Measurements from ENCODE around the gene PRKAG3. TPM values are rescaled to one million over a fixed set of nuclear protein-coding genes. Genes with fewer than 3 reads are reported as not detected.

Gene PRKAG3
- total and polyA plus RNA-seq, 4 donors: 0.08 TPM; not detected in 3

DNA sequence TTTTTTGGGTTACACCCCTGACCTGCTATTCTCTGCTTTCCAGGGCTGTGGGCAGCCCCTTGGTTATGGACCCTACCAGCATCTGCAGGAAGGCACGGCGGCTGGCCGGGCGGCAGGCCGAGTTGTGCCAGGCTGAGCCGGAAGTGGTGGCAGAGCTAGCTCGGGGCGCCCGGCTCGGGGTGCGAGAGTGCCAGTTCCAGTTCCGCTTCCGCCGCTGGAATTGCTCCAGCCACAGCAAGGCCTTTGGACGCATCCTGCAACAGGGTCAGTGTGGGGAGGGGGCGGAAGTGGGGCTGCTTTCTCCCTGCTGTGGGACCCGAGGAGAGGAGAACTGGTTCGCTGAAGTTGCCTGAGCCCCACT lies 39.4 kb upstream of the PRKAG3 start:
- no peak for DNase-seq (ENCODE audit: low spot score)
- Histone ChIP-seq H3K4me1 (ENCODE audit: control insufficient read depth in 4 of 4, insufficient read depth in 4 of 4, low read length in 3 of 4) (peaks cover 4 to 17% (median 9%) of the 10 kb centered on the region in 4 donors), H3K36me3 (ENCODE audit: control insufficient read depth in 4 of 4, insufficient read depth in 3 of 4, low read depth in 1 of 4, low read length in 3 of 4) (no peaks in the 10 kb centered on the region), H3K27ac (ENCODE audit: low read depth in 1 of 2, low read length in 2 of 2) (no peak overlapping the region), H3K9ac (ENCODE audit: low read depth in 1 of 2, low read length in 2 of 2) (no peak overlapping the region), H3K9me3 (ENCODE audit: control insufficient read depth in 4 of 4, low read length in 3 of 4) (no peaks in the 10 kb centered on the region), H3K4me3 (ENCODE audit: low read depth in 1 of 3, low read length in 3 of 3) (peak overlapping the region in 1 of 3 donors; percentile 10), H3K27me3 (ENCODE audit: control insufficient read depth in 4 of 4, insufficient read depth in 4 of 4, low read length in 3 of 4) (peaks cover 7 to 24% (median 18%) of the 10 kb centered on the region in 4 donors)
- TF ChIP-seq, protein P1, sequence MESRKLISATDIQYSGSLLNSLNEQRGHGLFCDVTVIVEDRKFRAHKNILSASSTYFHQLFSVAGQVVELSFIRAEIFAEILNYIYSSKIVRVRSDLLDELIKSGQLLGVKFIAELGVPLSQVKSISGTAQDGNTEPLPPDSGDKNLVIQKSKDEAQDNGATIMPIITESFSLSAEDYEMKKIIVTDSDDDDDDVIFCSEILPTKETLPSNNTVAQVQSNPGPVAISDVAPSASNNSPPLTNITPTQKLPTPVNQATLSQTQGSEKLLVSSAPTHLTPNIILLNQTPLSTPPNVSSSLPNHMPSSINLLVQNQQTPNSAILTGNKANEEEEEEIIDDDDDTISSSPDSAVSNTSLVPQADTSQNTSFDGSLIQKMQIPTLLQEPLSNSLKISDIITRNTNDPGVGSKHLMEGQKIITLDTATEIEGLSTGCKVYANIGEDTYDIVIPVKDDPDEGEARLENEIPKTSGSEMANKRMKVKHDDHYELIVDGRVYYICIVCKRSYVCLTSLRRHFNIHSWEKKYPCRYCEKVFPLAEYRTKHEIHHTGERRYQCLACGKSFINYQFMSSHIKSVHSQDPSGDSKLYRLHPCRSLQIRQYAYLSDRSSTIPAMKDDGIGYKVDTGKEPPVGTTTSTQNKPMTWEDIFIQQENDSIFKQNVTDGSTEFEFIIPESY (IDR thresholded peaks at IDR 0.05): no peak
- TF ChIP-seq, protein P2, sequence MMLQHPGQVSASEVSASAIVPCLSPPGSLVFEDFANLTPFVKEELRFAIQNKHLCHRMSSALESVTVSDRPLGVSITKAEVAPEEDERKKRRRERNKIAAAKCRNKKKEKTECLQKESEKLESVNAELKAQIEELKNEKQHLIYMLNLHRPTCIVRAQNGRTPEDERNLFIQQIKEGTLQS (IDR thresholded peaks at IDR 0.05): no peak
- no peak for TF ChIP-seq FOXA2 (IDR thresholded peaks at IDR 0.05)
- no peak for TF ChIP-seq SP1 (IDR thresholded peaks at IDR 0.05)
- WGBS: 11% methylated on average over 18 of the region's 18 CpGs

DNA sequence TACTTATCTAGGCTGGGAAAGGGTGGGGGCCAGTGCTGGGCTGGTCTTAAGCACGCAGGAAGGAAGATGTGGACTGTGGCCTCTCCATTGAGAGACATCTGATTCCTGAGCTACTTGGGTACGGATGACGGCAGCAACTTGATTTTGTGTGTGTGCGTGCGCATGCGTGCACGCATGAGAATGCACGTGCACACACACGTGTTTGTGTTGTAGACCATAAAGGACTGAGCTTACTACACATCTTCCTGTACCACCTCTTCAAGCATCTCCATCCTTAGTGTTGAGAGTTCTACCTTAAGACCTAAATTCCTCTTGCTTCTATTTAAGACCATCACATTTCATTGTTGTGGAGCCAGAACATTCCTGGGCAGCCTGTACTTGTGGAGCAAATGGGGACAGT lies 37.5 kb upstream of the PRKAG3 start:
- peaks cover 4 to 17% (median 9%) of the 10 kb centered on the region in 4 donors for H3K4me1 ChIP-seq (ENCODE audit: control insufficient read depth in 4 of 4, insufficient read depth in 4 of 4, low read length in 3 of 4)
- no peaks in the 10 kb centered on the region for H3K9me3 ChIP-seq (ENCODE audit: control insufficient read depth in 4 of 4, low read length in 3 of 4)
- H3K9ac ChIP-seq (ENCODE audit: low read depth in 1 of 2, low read length in 2 of 2): no peak overlapping the region
- no peaks in the 10 kb centered on the region for H3K36me3 ChIP-seq (ENCODE audit: control insufficient read depth in 4 of 4, insufficient read depth in 3 of 4, low read depth in 1 of 4, low read length in 3 of 4)
- TF ChIP-seq HNF4A (conservative IDR thresholded peaks at IDR 0.05): no peak
- TF ChIP-seq, protein P1 (IDR thresholded peaks at IDR 0.05): no peak
- TF ChIP-seq FOXA2 (IDR thresholded peaks at IDR 0.05): no peak
- no peak for TF ChIP-seq SP1 (IDR thresholded peaks at IDR 0.05)
- TF ChIP-seq YY1 (IDR thresholded peaks at IDR 0.05): no peak
- TF ChIP-seq, protein P3, sequence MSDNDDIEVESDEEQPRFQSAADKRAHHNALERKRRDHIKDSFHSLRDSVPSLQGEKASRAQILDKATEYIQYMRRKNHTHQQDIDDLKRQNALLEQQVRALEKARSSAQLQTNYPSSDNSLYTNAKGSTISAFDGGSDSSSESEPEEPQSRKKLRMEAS (IDR thresholded peaks at IDR 0.05): no peak
- no peak for TF ChIP-seq JUND (IDR thresholded peaks at IDR 0.05)
- TF ChIP-seq RXRA (IDR thresholded peaks at IDR 0.05): no peak
- TF ChIP-seq GABPA (IDR thresholded peaks at IDR 0.05 in 1 of 2, conservative IDR thresholded peaks at IDR 0.05 in 1 of 2): no peak
- no peak for TF ChIP-seq EGR1 (IDR thresholded peaks at IDR 0.05; ENCODE audit: low read depth in 2 of 2)
- TF ChIP-seq TAF1 (conservative IDR thresholded peaks at IDR 0.05): no peak
- H3K27ac ChIP-seq (ENCODE audit: low read depth in 1 of 2, low read length in 2 of 2): no peak overlapping the region
- peaks cover 5 to 15% (median 13%) of the 10 kb centered on the region in 4 donors for H3K27me3 ChIP-seq (ENCODE audit: control insufficient read depth in 4 of 4, insufficient read depth in 4 of 4, low read length in 3 of 4)
- WGBS: 79% methylated on average over 9 of the region's 9 CpGs
- DNase-seq (ENCODE audit: low spot score): no peak
- H3K4me3 ChIP-seq (ENCODE audit: low read depth in 1 of 3, low read length in 3 of 3): no peak overlapping the region

DNA sequence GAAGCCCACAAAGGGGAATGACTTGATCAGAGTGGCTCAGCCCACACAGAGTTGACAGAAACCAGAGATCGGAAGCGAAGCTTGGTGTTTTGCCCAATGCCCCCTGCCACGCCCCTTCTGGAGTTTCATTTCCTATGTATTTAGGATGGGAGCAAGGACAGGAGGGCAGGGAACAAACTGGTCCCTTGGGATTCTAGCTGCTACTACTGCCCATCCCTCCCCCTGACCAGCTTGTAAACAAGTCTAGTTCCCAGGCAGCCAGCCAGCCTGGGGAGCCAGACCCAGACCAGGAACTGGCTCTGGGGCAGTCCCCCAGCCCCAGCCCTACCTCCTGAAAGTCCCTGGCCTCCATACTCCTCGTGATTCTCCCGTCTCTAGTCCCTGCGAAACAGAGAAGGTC lies 36.3 kb upstream of the PRKAG3 start:
- Histone ChIP-seq H3K4me1 (ENCODE audit: control insufficient read depth in 4 of 4, insufficient read depth in 4 of 4, low read length in 3 of 4) (peaks cover 0 to 11% (median 7%) of the 10 kb centered on the region in 4 donors), H3K27me3 (ENCODE audit: control insufficient read depth in 4 of 4, insufficient read depth in 4 of 4, low read length in 3 of 4) (peaks cover 3 to 13% (median 8%) of the 10 kb centered on the region in 4 donors), H3K9me3 (ENCODE audit: control insufficient read depth in 4 of 4, low read length in 3 of 4) (no peaks in the 10 kb centered on the region), H3K9ac (ENCODE audit: low read depth in 1 of 2, low read length in 2 of 2) (no peak overlapping the region), H3K36me3 (ENCODE audit: control insufficient read depth in 4 of 4, insufficient read depth in 3 of 4, low read depth in 1 of 4, low read length in 3 of 4) (no peaks in the 10 kb centered on the region), H3K4me3 (ENCODE audit: low read depth in 1 of 3, low read length in 3 of 3) (no peak overlapping the region), H3K27ac (ENCODE audit: low read depth in 1 of 2, low read length in 2 of 2) (no peak overlapping the region)
- no peak for DNase-seq (ENCODE audit: low spot score)
- no peak for TF ChIP-seq HNF4G (IDR thresholded peaks at IDR 0.05)
- TF ChIP-seq FOXA1 (IDR thresholded peaks at IDR 0.05): no peak
- TF ChIP-seq EGR1 (IDR thresholded peaks at IDR 0.05; ENCODE audit: low read depth in 2 of 2): no peak
- TF ChIP-seq, protein P4, sequence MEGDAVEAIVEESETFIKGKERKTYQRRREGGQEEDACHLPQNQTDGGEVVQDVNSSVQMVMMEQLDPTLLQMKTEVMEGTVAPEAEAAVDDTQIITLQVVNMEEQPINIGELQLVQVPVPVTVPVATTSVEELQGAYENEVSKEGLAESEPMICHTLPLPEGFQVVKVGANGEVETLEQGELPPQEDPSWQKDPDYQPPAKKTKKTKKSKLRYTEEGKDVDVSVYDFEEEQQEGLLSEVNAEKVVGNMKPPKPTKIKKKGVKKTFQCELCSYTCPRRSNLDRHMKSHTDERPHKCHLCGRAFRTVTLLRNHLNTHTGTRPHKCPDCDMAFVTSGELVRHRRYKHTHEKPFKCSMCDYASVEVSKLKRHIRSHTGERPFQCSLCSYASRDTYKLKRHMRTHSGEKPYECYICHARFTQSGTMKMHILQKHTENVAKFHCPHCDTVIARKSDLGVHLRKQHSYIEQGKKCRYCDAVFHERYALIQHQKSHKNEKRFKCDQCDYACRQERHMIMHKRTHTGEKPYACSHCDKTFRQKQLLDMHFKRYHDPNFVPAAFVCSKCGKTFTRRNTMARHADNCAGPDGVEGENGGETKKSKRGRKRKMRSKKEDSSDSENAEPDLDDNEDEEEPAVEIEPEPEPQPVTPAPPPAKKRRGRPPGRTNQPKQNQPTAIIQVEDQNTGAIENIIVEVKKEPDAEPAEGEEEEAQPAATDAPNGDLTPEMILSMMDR (IDR thresholded peaks at IDR 0.05; ENCODE audit: low read depth, low read length, missing input control): no peak
- no peak for TF ChIP-seq NR2F2 (IDR thresholded peaks at IDR 0.05)
- no peak for TF ChIP-seq RXRA (IDR thresholded peaks at IDR 0.05)
- TF ChIP-seq SP1 (IDR thresholded peaks at IDR 0.05): no peak
- no peak for TF ChIP-seq JUND (IDR thresholded peaks at IDR 0.05)
- TF ChIP-seq YY1 (IDR thresholded peaks at IDR 0.05): no peak
- TF ChIP-seq GABPA (IDR thresholded peaks at IDR 0.05 in 1 of 2, conservative IDR thresholded peaks at IDR 0.05 in 1 of 2): no peak
- TF ChIP-seq, protein P1 (IDR thresholded peaks at IDR 0.05): no peak
- no peak for TF ChIP-seq FOXA2 (IDR thresholded peaks at IDR 0.05)
- no peak for TF ChIP-seq HNF4A (conservative IDR thresholded peaks at IDR 0.05)
- no peak for TF ChIP-seq TAF1 (conservative IDR thresholded peaks at IDR 0.05)
- 49% methylated on average over 6 of the region's 6 CpGs for WGBS
